Keratinocyte (primary cell): ENCODE data around the gene TXNDC9.

ENCODE experiments used
- EZH2 ChIP-seq: IDR thresholded peaks from one replicate; pipeline ENCODE4 v1.6.1; 2012; ENCODE audit warnings: inconsistent platforms, mild to moderate bottlenecking, low read length, moderate library complexity
- TF ChIP-seq, protein P1 (sequence below), 3 experiments: IDR thresholded peaks in 1 of 3; conservative IDR thresholded peaks in 1 of 3; optimal IDR thresholded peaks in 1 of 3; 2 replicates in 2 of 3; 3 replicates in 1 of 3; pipeline versions ENCODE3 to v1.5.1; 2011; ENCODE audit warnings: low read length in 3 of 3, mild to moderate bottlenecking in 3 of 3, moderate library complexity in 2 of 3, control low read depth in 1 of 3, inconsistent platforms in 1 of 3; ENCODE audit not compliant: insufficient read depth in 2 of 3; ENCODE audit errors: extremely low read depth in 1 of 3

DNA sequence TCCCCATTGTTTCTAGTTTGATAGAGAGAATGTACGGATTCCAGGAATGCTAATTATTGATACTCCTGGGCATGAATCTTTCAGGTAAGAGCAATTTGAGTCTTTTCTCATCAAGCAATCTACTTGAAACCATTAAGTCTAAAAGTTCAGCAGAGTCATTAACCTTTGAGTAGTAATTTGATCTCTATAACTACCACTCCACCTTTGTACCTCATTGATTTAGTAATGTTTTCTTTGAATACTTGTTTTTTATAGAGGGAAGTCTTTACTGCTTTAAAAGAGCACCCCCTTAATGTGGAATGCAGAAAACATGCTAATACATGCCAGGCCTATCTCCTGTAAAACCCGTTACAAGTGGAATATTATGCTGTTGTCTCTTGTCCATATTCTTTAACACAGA is 46.0 kb upstream of the TXNDC9 start:
- TF ChIP-seq, protein P1, sequence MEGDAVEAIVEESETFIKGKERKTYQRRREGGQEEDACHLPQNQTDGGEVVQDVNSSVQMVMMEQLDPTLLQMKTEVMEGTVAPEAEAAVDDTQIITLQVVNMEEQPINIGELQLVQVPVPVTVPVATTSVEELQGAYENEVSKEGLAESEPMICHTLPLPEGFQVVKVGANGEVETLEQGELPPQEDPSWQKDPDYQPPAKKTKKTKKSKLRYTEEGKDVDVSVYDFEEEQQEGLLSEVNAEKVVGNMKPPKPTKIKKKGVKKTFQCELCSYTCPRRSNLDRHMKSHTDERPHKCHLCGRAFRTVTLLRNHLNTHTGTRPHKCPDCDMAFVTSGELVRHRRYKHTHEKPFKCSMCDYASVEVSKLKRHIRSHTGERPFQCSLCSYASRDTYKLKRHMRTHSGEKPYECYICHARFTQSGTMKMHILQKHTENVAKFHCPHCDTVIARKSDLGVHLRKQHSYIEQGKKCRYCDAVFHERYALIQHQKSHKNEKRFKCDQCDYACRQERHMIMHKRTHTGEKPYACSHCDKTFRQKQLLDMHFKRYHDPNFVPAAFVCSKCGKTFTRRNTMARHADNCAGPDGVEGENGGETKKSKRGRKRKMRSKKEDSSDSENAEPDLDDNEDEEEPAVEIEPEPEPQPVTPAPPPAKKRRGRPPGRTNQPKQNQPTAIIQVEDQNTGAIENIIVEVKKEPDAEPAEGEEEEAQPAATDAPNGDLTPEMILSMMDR (optimal IDR thresholded peaks at IDR 0.05 in 1 of 3, IDR thresholded peaks at IDR 0.05 in 1 of 3, conservative IDR thresholded peaks at IDR 0.05 in 1 of 3; ENCODE audit: extremely low read depth in 1 of 3, insufficient read depth in 2 of 3, low read length in 3 of 3) = no peak
- TF ChIP-seq EZH2 = no peak
